ENCODE data around the gene OR52I1.

OR52I1 gene

DNA sequence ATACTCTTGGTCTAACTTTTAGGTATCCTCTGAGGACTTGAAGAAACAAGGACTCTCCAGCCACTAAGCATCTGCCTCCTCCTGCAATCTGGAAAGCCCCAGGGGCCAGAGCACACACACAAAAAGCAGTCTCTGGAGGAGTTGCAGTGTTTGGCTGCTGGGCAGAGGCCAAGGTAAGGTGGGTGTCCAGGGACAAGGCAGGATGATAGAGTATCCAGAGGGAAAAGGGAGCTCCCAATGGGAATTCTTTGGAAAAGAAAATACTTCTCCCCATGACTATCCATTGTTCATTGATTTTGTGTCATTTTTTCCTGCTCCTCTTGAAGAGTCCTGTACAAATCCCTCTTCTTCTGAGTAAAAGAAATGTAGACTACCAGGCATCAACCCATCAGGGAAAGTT is 12.4 kb upstream of the OR52I1 start, which contains the start of gene OR52I2:
TSS of gene OR52I2 (plus strand) at position 301 of the 400 bp plus-strand sequence.
- Histone ChIP-seq H3K27ac (ENCODE audit: low read depth, low read length) (no peak within 1 kb of the TSS), H4K20me1 (ENCODE audit: control insufficient read depth, insufficient read depth, low read depth, low read length) (no peaks in the 10 kb centered on the region), H3K4me3 (ENCODE audit: low read length) (no peak within 1 kb of the TSS), H3F3A (ENCODE audit: control insufficient read depth, insufficient read depth) (no peaks in the 10 kb centered on the region), H3K9me2 (replicated peaks; ENCODE audit: control insufficient read depth, low read length) (no peaks in the 10 kb centered on the region), H3K27me3 (ENCODE audit: control insufficient read depth, low read length) (peaks cover 4% of the 10 kb centered on the region; the same call in 1 of the 2 replicates), H3K4me1 (ENCODE audit: control insufficient read depth, low read length) (no peaks in the 10 kb centered on the region), H3K4me2 (ENCODE audit: low read length) (no peak within 1 kb of the TSS), H3K36me3 (ENCODE audit: control insufficient read depth, low read length) (no peaks in the 10 kb centered on the region), H3K79me2 (ENCODE audit: control insufficient read depth, low read length) (no peaks in the 10 kb centered on the region), H3K9me3 (ENCODE audit: control insufficient read depth, insufficient read depth, low read length) (no peaks in the 10 kb centered on the region)
- TF ChIP-seq, protein P1, sequence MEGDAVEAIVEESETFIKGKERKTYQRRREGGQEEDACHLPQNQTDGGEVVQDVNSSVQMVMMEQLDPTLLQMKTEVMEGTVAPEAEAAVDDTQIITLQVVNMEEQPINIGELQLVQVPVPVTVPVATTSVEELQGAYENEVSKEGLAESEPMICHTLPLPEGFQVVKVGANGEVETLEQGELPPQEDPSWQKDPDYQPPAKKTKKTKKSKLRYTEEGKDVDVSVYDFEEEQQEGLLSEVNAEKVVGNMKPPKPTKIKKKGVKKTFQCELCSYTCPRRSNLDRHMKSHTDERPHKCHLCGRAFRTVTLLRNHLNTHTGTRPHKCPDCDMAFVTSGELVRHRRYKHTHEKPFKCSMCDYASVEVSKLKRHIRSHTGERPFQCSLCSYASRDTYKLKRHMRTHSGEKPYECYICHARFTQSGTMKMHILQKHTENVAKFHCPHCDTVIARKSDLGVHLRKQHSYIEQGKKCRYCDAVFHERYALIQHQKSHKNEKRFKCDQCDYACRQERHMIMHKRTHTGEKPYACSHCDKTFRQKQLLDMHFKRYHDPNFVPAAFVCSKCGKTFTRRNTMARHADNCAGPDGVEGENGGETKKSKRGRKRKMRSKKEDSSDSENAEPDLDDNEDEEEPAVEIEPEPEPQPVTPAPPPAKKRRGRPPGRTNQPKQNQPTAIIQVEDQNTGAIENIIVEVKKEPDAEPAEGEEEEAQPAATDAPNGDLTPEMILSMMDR (IDR thresholded peaks at IDR 0.05; ENCODE audit: low read depth, low read length, poor library complexity, severe bottlenecking): no peak
- TF ChIP-seq EZH2phosphoT487 (IDR thresholded peaks at IDR 0.05; ENCODE audit: borderline replicate concordance, low read length): no peak

DNA sequence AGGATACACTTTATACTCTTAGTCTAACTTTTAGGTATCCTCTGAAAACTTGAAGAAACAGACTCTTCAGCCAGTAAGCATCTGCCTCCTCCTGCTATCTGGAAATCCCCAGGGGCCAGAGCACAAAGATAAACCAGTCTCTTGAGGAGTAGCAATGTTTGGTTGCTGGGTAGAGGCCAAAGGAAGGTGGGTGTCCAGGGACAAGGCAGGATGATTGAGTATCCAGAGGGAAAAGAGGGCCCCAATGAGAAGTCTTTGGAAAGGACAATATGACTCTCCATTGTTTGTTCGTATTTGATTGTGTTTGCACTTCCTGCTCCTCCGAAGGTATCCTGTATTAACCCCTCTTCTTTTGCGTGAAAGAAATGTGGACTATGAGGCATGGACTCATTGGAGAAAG is 4.8 kb upstream of the OR52I1 start:
- Histone ChIP-seq H3K36me3 (ENCODE audit: control insufficient read depth, low read length) (no peaks in the 10 kb centered on the region), H3K79me2 (ENCODE audit: control insufficient read depth, low read length) (no peaks in the 10 kb centered on the region), H3K9me2 (replicated peaks; ENCODE audit: control insufficient read depth, low read length) (no peaks in the 10 kb centered on the region), H3F3A (ENCODE audit: control insufficient read depth, insufficient read depth) (no peaks in the 10 kb centered on the region), H3K4me3 (ENCODE audit: low read length) (no peak overlapping the region), H3K9me3 (ENCODE audit: control insufficient read depth, insufficient read depth, low read length) (no peaks in the 10 kb centered on the region), H3K4me1 (ENCODE audit: control insufficient read depth, low read length) (no peaks in the 10 kb centered on the region), H3K27ac (ENCODE audit: low read depth, low read length) (no peak overlapping the region), H3K4me2 (ENCODE audit: low read length) (no peak overlapping the region), H4K20me1 (ENCODE audit: control insufficient read depth, insufficient read depth, low read depth, low read length) (no peaks in the 10 kb centered on the region), H3K27me3 (ENCODE audit: control insufficient read depth, low read length) (no peaks in the 10 kb centered on the region)
- TF ChIP-seq EZH2phosphoT487 (IDR thresholded peaks at IDR 0.05; ENCODE audit: borderline replicate concordance, low read length): no peak
- TF ChIP-seq, protein P1 (IDR thresholded peaks at IDR 0.05; ENCODE audit: low read depth, low read length, poor library complexity, severe bottlenecking): no peak

DNA sequence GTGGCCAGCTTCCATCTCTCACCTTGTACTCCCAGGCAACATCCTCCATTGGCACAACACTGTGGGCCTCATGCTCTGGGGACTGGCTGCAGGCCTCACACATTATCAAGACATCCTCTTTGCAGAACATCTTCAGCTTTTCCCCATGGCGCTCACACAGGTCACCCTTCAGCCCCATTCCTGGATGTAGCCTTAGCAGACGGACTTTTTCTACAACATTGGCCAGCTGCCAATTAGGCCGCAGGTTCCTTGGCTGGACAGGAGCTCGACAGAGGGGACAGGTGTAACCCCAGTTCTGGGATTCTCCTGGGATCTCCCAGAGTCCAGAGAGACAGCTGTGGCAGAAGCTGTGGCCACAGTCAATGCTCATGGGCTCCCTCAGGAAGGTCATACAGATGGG is 11.2 kb downstream of the OR52I1 start:
- no peak for TF ChIP-seq EZH2phosphoT487 (IDR thresholded peaks at IDR 0.05; ENCODE audit: borderline replicate concordance, low read length)
- TF ChIP-seq, protein P1 (IDR thresholded peaks at IDR 0.05; ENCODE audit: low read depth, low read length, poor library complexity, severe bottlenecking): no peak
- no peak overlapping the region for H3K27ac ChIP-seq (ENCODE audit: low read depth, low read length)
- H3K4me2 ChIP-seq (ENCODE audit: low read length): no peak overlapping the region

More for the DNA sequence above, 11.2 kb downstream of the OR52I1 start:
- no peak overlapping the region for H3K4me3 ChIP-seq (ENCODE audit: low read length)
- H4K20me1 ChIP-seq (ENCODE audit: control insufficient read depth, insufficient read depth, low read depth, low read length): no peaks in the 10 kb centered on the region
- H3K79me2 ChIP-seq (ENCODE audit: control insufficient read depth, low read length): peaks cover 9% of the 10 kb centered on the region
- peaks cover 6% of the 10 kb centered on the region; the same call in 1 of the 2 replicates for H3K9me3 ChIP-seq (ENCODE audit: control insufficient read depth, insufficient read depth, low read length)
- H3F3A ChIP-seq (ENCODE audit: control insufficient read depth, insufficient read depth): no peaks in the 10 kb centered on the region
- peaks cover 16% of the 10 kb centered on the region for H3K4me1 ChIP-seq (ENCODE audit: control insufficient read depth, low read length)
- H3K27me3 ChIP-seq (ENCODE audit: control insufficient read depth, low read length): no peaks in the 10 kb centered on the region
- H3K9me2 ChIP-seq (replicated peaks; ENCODE audit: control insufficient read depth, low read length): no peaks in the 10 kb centered on the region
- peaks cover 32% of the 10 kb centered on the region for H3K36me3 ChIP-seq (ENCODE audit: control insufficient read depth, low read length)
